ENCODE data around the gene FGR.

FGR gene

GRCh38 chr1:27615346-27616192, 19.4 kb downstream of the FGR start:
- DNase-seq (ENCODE audit: low spot score) = no peak
- no peak for TF ChIP-seq CTCF (IDR thresholded peaks at IDR 0.05; ENCODE audit: extremely low read depth, insufficient read depth, missing control alignments)
- in situ Hi-C loops (cut with MboI; ENCODE audit: low pct_unique_long_range_greater_than_20kb, low sequenced_read_pairs, unreplicated experiment) = no loop called here

DNA sequence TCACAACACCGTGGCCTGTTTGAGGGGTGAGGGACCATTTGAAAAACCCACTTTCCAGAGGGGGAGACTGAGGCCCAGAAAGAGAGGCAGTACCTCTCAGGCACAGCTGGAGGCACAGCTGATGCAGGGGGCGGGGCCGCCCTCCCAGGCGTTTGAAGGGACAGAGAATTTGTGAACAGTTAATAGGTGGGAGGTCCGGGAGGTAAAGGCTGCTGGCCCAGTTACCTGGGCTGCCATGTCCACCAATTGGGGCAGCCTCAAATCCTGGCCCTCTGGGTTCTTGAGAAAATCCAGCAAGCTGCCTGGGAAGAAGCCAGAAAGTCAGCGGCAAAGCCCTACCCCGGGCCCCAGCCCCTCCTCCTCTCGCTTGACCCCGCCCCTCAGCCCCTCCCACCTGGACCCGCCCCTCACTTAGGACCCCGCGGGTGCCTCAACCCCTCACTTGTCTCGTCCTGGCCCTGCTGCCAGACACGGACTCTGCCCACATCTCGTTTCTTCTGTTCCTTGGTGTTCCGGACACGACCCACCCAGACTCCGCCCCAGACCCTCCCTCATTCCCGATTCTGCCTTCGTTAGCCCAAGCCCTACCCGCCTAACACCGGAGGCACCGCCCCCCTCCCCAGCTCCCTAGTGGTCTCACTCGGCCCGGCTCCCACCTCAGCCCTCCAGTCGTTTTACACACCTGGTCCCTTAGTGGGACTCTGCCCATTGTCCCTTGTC, 20.2 kb downstream of the FGR start:
- no peak for DNase-seq (ENCODE audit: low spot score)
- in situ Hi-C loops (cut with MboI; ENCODE audit: low pct_unique_long_range_greater_than_20kb, low sequenced_read_pairs, unreplicated experiment) = no loop called here
- no peak for TF ChIP-seq CTCF (IDR thresholded peaks at IDR 0.05; ENCODE audit: extremely low read depth, insufficient read depth, missing control alignments)

DNA sequence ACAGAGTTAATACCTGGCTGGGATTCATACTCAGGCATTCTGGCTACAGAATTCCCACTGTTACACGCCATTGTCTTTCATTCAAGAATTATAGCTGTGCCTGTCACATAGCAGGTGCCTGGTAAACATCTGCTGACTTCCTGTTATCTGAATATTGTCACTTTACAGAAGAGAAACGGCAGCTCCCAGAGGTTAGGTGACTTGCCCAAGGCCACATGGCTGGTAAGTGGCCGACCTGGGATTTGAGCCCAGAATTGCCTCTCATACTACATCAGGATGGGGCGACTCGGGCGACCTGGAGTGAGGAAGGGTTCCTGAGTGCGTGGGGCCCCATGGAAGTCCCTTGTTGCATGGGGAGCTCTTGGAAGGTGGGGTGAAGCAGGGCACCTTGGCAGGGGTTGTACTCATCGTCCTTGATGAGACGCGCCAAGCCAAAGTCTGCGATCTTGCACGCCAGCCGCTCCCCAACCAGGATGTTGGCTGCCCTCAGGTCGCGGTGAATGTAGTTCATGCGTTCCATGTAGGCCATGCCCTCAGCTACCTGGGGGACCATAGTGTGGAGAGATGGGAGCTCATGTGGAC, 20.9 kb downstream of the FGR start:
- DNase-seq (ENCODE audit: low spot score) = no peak
- TF ChIP-seq CTCF (IDR thresholded peaks at IDR 0.05; ENCODE audit: extremely low read depth, insufficient read depth, missing control alignments) = no peak
- in situ Hi-C loops (cut with MboI; ENCODE audit: low pct_unique_long_range_greater_than_20kb, low sequenced_read_pairs, unreplicated experiment) = no loop called here

DNA sequence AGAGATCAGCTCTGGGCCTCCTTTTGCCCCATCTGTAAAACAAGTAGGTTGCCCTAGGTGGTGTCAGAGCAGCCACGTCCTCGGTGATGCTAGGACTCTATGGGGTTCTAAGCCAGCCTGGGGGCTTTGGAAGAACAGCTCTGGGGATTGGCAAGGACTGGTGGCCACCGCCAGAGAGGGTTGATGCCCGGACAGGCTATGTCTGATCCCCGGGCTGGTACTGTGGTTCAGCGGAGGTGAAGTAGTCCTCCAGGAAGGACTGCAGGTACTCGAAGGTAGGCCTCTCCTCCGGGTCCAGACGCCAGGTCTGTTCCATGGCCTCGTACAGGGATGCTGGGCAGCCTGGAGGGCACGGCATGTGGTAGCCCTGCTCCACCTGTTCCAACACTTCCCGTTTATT, 22.3 kb downstream of the FGR start:
- no peak for DNase-seq (ENCODE audit: low spot score)
- in situ Hi-C loops (cut with MboI; ENCODE audit: low pct_unique_long_range_greater_than_20kb, low sequenced_read_pairs, unreplicated experiment) = no loop called here
- TF ChIP-seq CTCF (IDR thresholded peaks at IDR 0.05; ENCODE audit: extremely low read depth, insufficient read depth, missing control alignments) = no peak

DNA sequence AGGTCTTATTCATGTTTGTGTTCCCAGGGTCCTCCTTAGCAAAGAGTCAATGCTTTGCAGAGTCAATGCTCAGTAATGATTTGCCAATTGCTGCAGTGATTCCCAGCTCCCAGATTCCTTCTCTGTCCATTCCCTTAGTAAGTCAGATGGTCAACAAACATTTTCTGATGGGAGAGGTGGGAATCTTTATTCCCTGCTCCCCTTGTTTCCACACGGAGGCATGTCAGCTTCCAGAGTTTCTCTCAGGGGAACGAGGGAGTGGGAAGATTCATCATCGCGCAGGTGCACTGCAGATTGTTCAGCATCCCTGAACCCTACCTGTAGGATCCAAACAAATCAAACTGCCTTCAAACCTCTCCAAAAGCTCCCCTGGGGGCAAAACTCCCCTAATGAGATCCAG, 23.5 kb downstream of the FGR start:
- no peak for TF ChIP-seq CTCF (IDR thresholded peaks at IDR 0.05; ENCODE audit: extremely low read depth, insufficient read depth, missing control alignments)
- in situ Hi-C loops (cut with MboI; ENCODE audit: low pct_unique_long_range_greater_than_20kb, low sequenced_read_pairs, unreplicated experiment) = no loop called here
- no peak for DNase-seq (ENCODE audit: low spot score)

DNA sequence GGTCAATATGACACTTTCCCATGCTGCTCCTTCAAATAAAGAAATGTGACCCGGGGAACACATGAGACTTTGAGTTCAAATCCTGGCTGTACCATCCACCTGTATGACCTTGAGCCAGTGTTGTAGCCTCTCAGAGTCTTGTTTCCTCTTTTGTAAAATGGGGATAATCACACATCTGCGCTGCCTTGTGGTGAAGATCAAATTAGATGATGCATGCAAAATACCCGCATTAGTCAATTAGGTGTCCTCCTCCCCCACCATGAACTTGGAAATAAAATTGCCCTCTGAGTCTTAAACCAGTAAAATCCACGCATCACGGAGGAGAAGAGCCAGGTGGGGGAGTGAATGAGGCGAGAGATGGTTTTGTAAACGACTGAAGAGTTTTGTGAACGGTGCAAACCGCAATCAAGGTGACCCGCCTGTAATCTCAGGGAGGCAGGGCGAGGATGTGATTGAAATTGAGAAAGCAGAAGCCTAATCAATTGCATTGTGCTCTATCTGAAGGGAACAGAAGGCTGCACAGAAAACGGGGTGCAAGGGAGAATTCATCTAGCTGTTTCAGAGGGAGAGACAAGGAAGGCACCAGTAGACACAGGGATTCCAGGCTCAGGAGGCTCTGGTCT, 25.3 kb downstream of the FGR start:
- in situ Hi-C loops (cut with MboI; ENCODE audit: low pct_unique_long_range_greater_than_20kb, low sequenced_read_pairs, unreplicated experiment) = loop anchor here (5.0 kb wide), 2 partner anchors 58 to 217 kb away; partner anchors contain the start of gene GPR3

More for the DNA sequence above, 25.3 kb downstream of the FGR start:
- DNase-seq (ENCODE audit: low spot score) = no peak
- TF ChIP-seq CTCF (IDR thresholded peaks at IDR 0.05; ENCODE audit: extremely low read depth, insufficient read depth, missing control alignments) = no peak

Data from GM13977 (cell line).